OCI-LY7 (cell line): ENCODE data around the gene NPEPL1.

Source experiments
- CTCF ChIP-seq: fragments of 200-600 bp; sonication (generic); conservative IDR thresholded peaks from 2 replicates; pipeline ENCODE4 v1.5.1; 2014; ENCODE audit warnings: mild to moderate bottlenecking, antibody characterized with exemption, low read length, moderate library complexity, mixed read lengths
- EZH2phosphoT487 ChIP-seq: fragments of 200-600 bp; sonication (generic); IDR thresholded peaks from 2 replicates; pipeline ENCODE4 v1.6.1; 2018; ENCODE audit warnings: low read depth, borderline replicate concordance, mild to moderate bottlenecking, mixed run types, antibody characterized with exemption, low read length, moderate library complexity, mixed read lengths

- no peak for TF ChIP-seq CTCF
- no peak for TF ChIP-seq EZH2phosphoT487
Measured at GRCh38 chr20:58711266-58712051, 18.9 kb downstream of the NPEPL1 start.
